ENCODE measurements around the gene DHX40. TPM values are rescaled to one million over a fixed set of nuclear protein-coding genes. Genes with fewer than 3 reads are reported as not detected.

The DHX40 gene
- total RNA-seq, 3 donors from 2014 or later (not counting 1 experiment from before 2014, with no cell fraction given): 43.0 to 47.4 (median 46.6) TPM

GRCh38 chr17:59633658-59634359 is 68.4 kb downstream of the DHX40 start:
- Histone ChIP-seq H3K36me3 (ENCODE audit: control insufficient read depth, insufficient read depth, low read length) (no peaks in the 10 kb centered on the region), H3K4me1 (ENCODE audit: control insufficient read depth, insufficient read depth, low read length) (peaks cover 11% of the 10 kb centered on the region), H3K4me3 (ENCODE audit: low read length) (no peak overlapping the region), H3K27me3 (ENCODE audit: control insufficient read depth, insufficient read depth, low read length) (no peaks in the 10 kb centered on the region), H3K27ac (ENCODE audit: low read length) (no peak overlapping the region), H3K9me3 (ENCODE audit: control insufficient read depth, insufficient read depth, low read length) (no peaks in the 10 kb centered on the region)
- TF ChIP-seq CTCF (IDR thresholded peaks at IDR 0.05): no peak
- DNase-seq (no peak), ATAC-seq (no peak)
- Mint-ChIP-seq H3K36me3 (no peaks in the 10 kb centered on the region), H3K4me1 (peaks cover 46 to 58% of the 10 kb centered on the region in 2 donors), H3K27me3 (ENCODE audit: low read depth in 2 of 2) (no peaks in the 10 kb centered on the region), H3K9me3 (no peaks in the 10 kb centered on the region), H3K4me3 (no peak overlapping the region), H3K27ac (peak overlapping the region; percentile 53 to 77)
- 95% methylated on average over 4 of the region's 5 CpGs for WGBS (ENCODE audit: insufficient coverage)
- intact Hi-C loops (cut with micrococcal nuclease): no loop called here

- Histone ChIP-seq H3K9me3 (ENCODE audit: control insufficient read depth, insufficient read depth, low read length) (no peaks in the 10 kb centered on the region), H3K36me3 (ENCODE audit: control insufficient read depth, insufficient read depth, low read length) (no peaks in the 10 kb centered on the region), H3K4me1 (ENCODE audit: control insufficient read depth, insufficient read depth, low read length) (peaks cover 10% of the 10 kb centered on the region), H3K27me3 (ENCODE audit: control insufficient read depth, insufficient read depth, low read length) (no peaks in the 10 kb centered on the region), H3K27ac (ENCODE audit: low read length) (no peak overlapping the region), H3K4me3 (ENCODE audit: low read length) (no peak overlapping the region)
- Mint-ChIP-seq H3K9me3 (no peaks in the 10 kb centered on the region), H3K27me3 (ENCODE audit: low read depth in 2 of 2) (no peaks in the 10 kb centered on the region), H3K36me3 (no peaks in the 10 kb centered on the region), H3K4me3 (no peak overlapping the region), H3K27ac (peak overlapping the region; percentile 77), H3K4me1 (peaks cover 40 to 57% of the 10 kb centered on the region in 2 donors)
- no peak for TF ChIP-seq CTCF (IDR thresholded peaks at IDR 0.05)
- intact Hi-C loops (cut with micrococcal nuclease): no loop called here
- ATAC-seq (no peak), DNase-seq (no peak)
- WGBS (ENCODE audit: insufficient coverage): 75% methylated on average over 3 of the region's 3 CpGs
Measured at GRCh38 chr17:59634632-59635541, 69.5 kb downstream of the DHX40 start.

GRCh38 chr17:59637611-59638310 is 72.4 kb downstream of the DHX40 start:
- intact Hi-C loops (cut with micrococcal nuclease): no loop called here
- H3K36me3 ChIP-seq (ENCODE audit: control insufficient read depth, insufficient read depth, low read length): no peaks in the 10 kb centered on the region
- H3K27me3 ChIP-seq (ENCODE audit: control insufficient read depth, insufficient read depth, low read length): no peaks in the 10 kb centered on the region
- H3K27ac Mint-ChIP-seq: peak overlapping the region in 1 of 2 donors; percentile 46
- H3K36me3 Mint-ChIP-seq: no peaks in the 10 kb centered on the region
- no peak overlapping the region for H3K27ac ChIP-seq (ENCODE audit: low read length)
- no peaks in the 10 kb centered on the region for H3K9me3 ChIP-seq (ENCODE audit: control insufficient read depth, insufficient read depth, low read length)
- TF ChIP-seq CTCF (IDR thresholded peaks at IDR 0.05): no peak
- H3K4me3 Mint-ChIP-seq: no peak overlapping the region
- no peak overlapping the region for H3K4me3 ChIP-seq (ENCODE audit: low read length)
- peaks cover 42 to 62% of the 10 kb centered on the region in 2 donors for H3K4me1 Mint-ChIP-seq
- WGBS (ENCODE audit: insufficient coverage): no CpG with 5 or more reads among the region's 1 CpG
- H3K4me1 ChIP-seq (ENCODE audit: control insufficient read depth, insufficient read depth, low read length): peaks cover 20% of the 10 kb centered on the region
- no peaks in the 10 kb centered on the region for H3K9me3 Mint-ChIP-seq
- H3K27me3 Mint-ChIP-seq (ENCODE audit: low read depth in 2 of 2): no peaks in the 10 kb centered on the region
- DNase-seq (no peak), ATAC-seq (no peak)

Measured in natural killer cell (primary cell).